K562 (cell line): Measurements from ENCODE around the gene HS3ST3B1. TPM values are rescaled to one million over a fixed set of nuclear protein-coding genes. Genes with fewer than 3 reads are reported as not detected.

Experiments
- ATAC-seq: fragments of 200-7000 bp; cut with Tn5 transposase; 3 replicates; pipeline ENCODE4 v1.9.1; 2020; ENCODE audit warnings: moderate library complexity
- BruUV-seq: library from RNA; stranded (reverse); fragments of 400-500 nt; replicated peaks from 2 replicates; lab custom pipeline; 2021; lab: Mats Ljungman, UMichigan
- CTCF ChIA-PET: fragments of 300-600 bp; formaldehyde crosslinking; extraction: SDS; loops from one replicate; lab custom pipeline; 2021; ENCODE audit warnings: low intra/inter-chr PET ratio; lab: Yijun Ruan, JAX
- POLR2A ChIA-PET: fragments of 300-600, 350-650 bp; sonication (Branson Sonifier 250); formaldehyde crosslinking; extraction: SDS; loops from one replicate; lab custom pipeline; 2021; ENCODE audit warnings: antibody characterized with exemption, inconsistent platforms; lab: Yijun Ruan, JAX
- DNase-seq, 4 experiments: peaks; one replicate each; pipeline versions ENCODE4 v3.0.0 to v3.0.0-alpha.2; 2011 to 2018; ENCODE audit warnings: low spot score in 3 of 4, mixed read lengths in 3 of 4; ENCODE audit errors: extremely low read depth in 1 of 4
- FAIRE-seq: peaks from 2 replicates; lab custom pipeline; 2011; peaks lifted over from hg19 to GRCh38; lab: Jason Lieb, UNC
- H2AFZ ChIP-seq: 2 replicates; pipeline ENCODE4 v1.6.0; 2011; ENCODE audit warnings: low read depth, low read length, control low read depth, inconsistent platforms
- H3K27ac ChIP-seq: fragments of 200-600 bp; 3 replicates; pipeline ENCODE4 v1.8.0; 2011; ENCODE audit warnings: low read depth, mild to moderate bottlenecking, control low read depth, inconsistent platforms, low read length, moderate library complexity, mixed read lengths; ENCODE audit errors: extremely low read depth
- H3K27me3 ChIP-seq, 2 experiments: fragments of 300-600 bp in 1 of 2; 2 replicates in 1 of 2; 3 replicates in 1 of 2; pipeline versions ENCODE4 v1.6.0 to v1.8.0; 2011; ENCODE audit warnings: inconsistent platforms in 2 of 2, low read length in 2 of 2, mild to moderate bottlenecking in 1 of 2, mixed read lengths in 1 of 2, moderate library complexity in 1 of 2; ENCODE audit not compliant: control insufficient read depth in 2 of 2, insufficient read depth in 2 of 2
- H3K36me3 ChIP-seq: fragments of 300-600 bp; 3 replicates; pipeline ENCODE4 v1.8.0; 2011; ENCODE audit warnings: mild to moderate bottlenecking, low read length, inconsistent platforms; ENCODE audit not compliant: control insufficient read depth, insufficient read depth
- H3K4me1 ChIP-seq, 2 experiments: fragments of 200-600 bp in 1 of 2; replicated peaks in 1 of 2; 2 replicates in 1 of 2; 3 replicates in 1 of 2; pipeline versions ENCODE4 v1.5.1 to v1.8.0; 2011; ENCODE audit warnings: inconsistent platforms in 2 of 2, low read length in 2 of 2, mild to moderate bottlenecking in 1 of 2, mixed read lengths in 1 of 2, moderate library complexity in 1 of 2; ENCODE audit not compliant: control insufficient read depth in 2 of 2, insufficient read depth in 2 of 2
- H3K4me2 ChIP-seq: 2 replicates; pipeline ENCODE4 v1.6.1; 2011; ENCODE audit warnings: low read length, control low read depth, inconsistent platforms, mixed read lengths; ENCODE audit not compliant: insufficient read depth
- H3K4me3 ChIP-seq: fragments of 200-600 bp; sonication (generic), shearing (Covaris generic); 2 replicates; pipeline ENCODE4 v1.5.1; 2016; ENCODE audit warnings: control low read depth, inconsistent platforms
- H3K79me2 ChIP-seq: fragments of 200-600 bp; 3 replicates; pipeline ENCODE4 v1.8.0; 2011; ENCODE audit warnings: low read length, inconsistent platforms; ENCODE audit not compliant: control insufficient read depth, insufficient read depth
- H3K9ac ChIP-seq, 2 experiments: 2 replicates each; pipeline versions ENCODE4 v1.6.0 to v1.6.1; 2011; ENCODE audit warnings: low read depth in 2 of 2, low read length in 2 of 2, control low read depth in 1 of 2, inconsistent platforms in 1 of 2, mild to moderate bottlenecking in 1 of 2, mixed read lengths in 1 of 2; ENCODE audit not compliant: insufficient read depth in 1 of 2
- H3K9me1 ChIP-seq: one replicate; pipeline ENCODE4 v1.6.0; 2011; ENCODE audit warnings: inconsistent platforms, mild to moderate bottlenecking, low read length, moderate library complexity; ENCODE audit not compliant: control insufficient read depth, insufficient read depth
- H3K9me3 ChIP-seq: replicated peaks from 2 replicates; pipeline ENCODE4 v1.5.1; 2011; ENCODE audit warnings: low read depth, low read length, inconsistent platforms; ENCODE audit not compliant: control insufficient read depth, insufficient read depth
- H4K20me1 ChIP-seq: replicated peaks from 2 replicates; pipeline ENCODE4 v1.6.1; 2011; ENCODE audit warnings: low read length, inconsistent platforms, mixed read lengths; ENCODE audit not compliant: control insufficient read depth, insufficient read depth
- MEIS2 ChIP-seq: fragments of 450-650 bp; IDR thresholded peaks from 2 replicates; pipeline ENCODE4 v1.6.1; 2014; ENCODE audit warnings: mild to moderate bottlenecking; ENCODE audit not compliant: partially characterized antibody
- PBX2 ChIP-seq, 2 experiments: IDR thresholded peaks in 1 of 2; conservative IDR thresholded peaks in 1 of 2; 2 replicates each; pipeline ENCODE4 v1.6.1; 2016; ENCODE audit warnings: low read depth in 2 of 2, mild to moderate bottlenecking in 1 of 2, missing compliant biosample characterization in 1 of 2, missing genetic modification characterization in 1 of 2, moderate library complexity in 1 of 2
- TCF15 ChIP-seq: fragments of 250-450 bp; sonication (Bioruptor Pico); IDR thresholded peaks from 2 replicates; pipeline ENCODE4 v1.8.0; 2022; ENCODE audit warnings: moderate library complexity, mild to moderate bottlenecking, inconsistent platforms
- YBX1 ChIP-seq: fragments of 450-650 bp; IDR thresholded peaks from 2 replicates; pipeline ENCODE4 v1.7.1; 2016; ENCODE audit warnings: mild to moderate bottlenecking
- ZBTB8A ChIP-seq: fragments of 450-650 bp; IDR thresholded peaks from 2 replicates; pipeline ENCODE4 v1.6.1; 2018; ENCODE audit warnings: mild to moderate bottlenecking, moderate library complexity; ENCODE audit not compliant: partially characterized antibody
- ZNF197 ChIP-seq: fragments of 200-800 bp; sonication (Bioruptor generic); IDR thresholded peaks from 2 replicates; pipeline ENCODE4 v1.6.1; 2016; ENCODE audit warnings: low read depth, missing genetic modification characterization, missing compliant biosample characterization
- ZNF232 ChIP-seq: sonication (generic); formaldehyde crosslinking; IDR thresholded peaks from 2 replicates; pipeline ENCODE4 v1.8.0; 2022; ENCODE audit warnings: mild to moderate bottlenecking, missing genetic modification reagents
- ZNF354B ChIP-seq: fragments of 250-450 bp; sonication (Bioruptor Pico); IDR thresholded peaks from 2 replicates; pipeline ENCODE4 v1.4.0; 2020
- WGBS: fragments of 100-300 bp; shearing (Covaris generic); methylation state at CpG from one replicate; pipeline ENCODE4 v1.1.6; 2016; ENCODE audit warnings: low coverage, mixed read lengths; ENCODE audit not compliant: insufficient coverage; ENCODE audit errors: missing lambda C conversion rate; 5-methylcytosine and 5-hydroxymethylcytosine counted together
- in situ Hi-C: fragments of 300-500 bp; cut with MboI; formaldehyde crosslinking; loops from 4 replicates; pipeline ENCODE4 v1.15.0; 2018; ENCODE audit warnings: inconsistent platforms, mixed read lengths
- intact Hi-C: fragments of 100-400 bp; cut with micrococcal nuclease; formaldehyde crosslinking; loops from 2 replicates; pipeline ENCODE4 v1.14.2; 2022
- polyA plus RNA-seq, 8 experiments: library from polyadenylated mRNA; depleted of rRNA in 4 of 8; stranded (reverse) in 5 of 8; unstranded in 3 of 8; fragments of >200 nt; fragmentation: Nextera tagmentation in 2 of 8; fragmentation: Illumina TruSeq in 1 of 8; extraction: Ambion mirVana in 2 of 8; extraction: Trizol in 1 of 8; gene quantifications; 2 replicates each; pipeline versions ENCODE4 v1.2.1 to v1.2.3, GENCODE V29; 2011 to 2014; ENCODE audit warnings: inconsistent platforms in 1 of 8, missing spikeins in 1 of 8
- total RNA-seq, 7 experiments: library from RNA; depleted of rRNA in 6 of 7; stranded (reverse); fragments of >200 nt in 6 of 7; fragmentation: Illumina TruSeq in 2 of 7; extraction: Trizol in 2 of 7; gene quantifications; 2 replicates each; pipeline versions ENCODE4 v1.2.1 to v1.2.3, GENCODE V29; 2011 to 2021; ENCODE audit warnings: low replicate concordance in 1 of 7
- TF ChIP-seq, protein P1 (sequence below): fragments of 450-650 bp; IDR thresholded peaks from 2 replicates; pipeline ENCODE4 v1.6.1; 2016
- TF ChIP-seq, protein P2 (sequence below): IDR thresholded peaks from 2 replicates; pipeline ENCODE4 v1.6.1; 2012; ENCODE audit warnings: low read depth, low read length, improper control_type of control experiment, borderline replicate concordance
- TF ChIP-seq, protein P3 (sequence below): fragments of 450-650 bp; conservative IDR thresholded peaks from 2 replicates; pipeline ENCODE4 v1.6.1; 2016; ENCODE audit warnings: missing genetic modification characterization, low read depth, mild to moderate bottlenecking, missing compliant biosample characterization, moderate library complexity

HS3ST3B1 gene
- total and polyA plus RNA-seq, 9 of the 15 experiments (the other 6 are each of a cell fraction or from before 2014, with no cell fraction given) = 1.9 to 12.9 (median 3.7) TPM

DNA sequence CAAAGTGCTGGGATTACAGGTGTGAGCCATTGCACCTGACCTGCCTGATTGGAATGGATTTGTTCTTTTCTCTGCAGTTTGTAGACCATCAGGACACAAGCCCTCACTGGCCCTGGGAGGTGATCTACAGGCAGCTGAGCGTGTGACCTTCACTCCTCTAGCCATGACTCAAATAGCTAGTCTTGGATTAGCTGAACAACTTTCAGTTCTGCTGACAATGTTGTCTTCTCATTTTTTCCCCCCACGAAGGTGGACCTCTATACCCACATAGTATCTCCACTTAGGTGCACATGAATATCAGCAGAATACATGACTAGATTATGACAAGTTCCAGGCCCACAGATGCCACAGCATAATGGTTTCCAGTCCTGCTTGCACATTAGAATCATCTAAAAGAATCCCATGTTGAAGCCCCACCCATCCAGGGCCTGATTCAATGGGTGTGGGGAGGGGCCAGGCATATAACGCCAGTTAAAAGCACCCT is 36.8 kb downstream of the HS3ST3B1 start (continued):
- TF ChIP-seq TCF15 (CRISPR knock-in tag) = no peak
- no peak for TF ChIP-seq ZNF232 (CRISPR knock-in tag)
- no peak for TF ChIP-seq ZBTB8A
- TF ChIP-seq, all 486 proteins: peak for 0

DNA sequence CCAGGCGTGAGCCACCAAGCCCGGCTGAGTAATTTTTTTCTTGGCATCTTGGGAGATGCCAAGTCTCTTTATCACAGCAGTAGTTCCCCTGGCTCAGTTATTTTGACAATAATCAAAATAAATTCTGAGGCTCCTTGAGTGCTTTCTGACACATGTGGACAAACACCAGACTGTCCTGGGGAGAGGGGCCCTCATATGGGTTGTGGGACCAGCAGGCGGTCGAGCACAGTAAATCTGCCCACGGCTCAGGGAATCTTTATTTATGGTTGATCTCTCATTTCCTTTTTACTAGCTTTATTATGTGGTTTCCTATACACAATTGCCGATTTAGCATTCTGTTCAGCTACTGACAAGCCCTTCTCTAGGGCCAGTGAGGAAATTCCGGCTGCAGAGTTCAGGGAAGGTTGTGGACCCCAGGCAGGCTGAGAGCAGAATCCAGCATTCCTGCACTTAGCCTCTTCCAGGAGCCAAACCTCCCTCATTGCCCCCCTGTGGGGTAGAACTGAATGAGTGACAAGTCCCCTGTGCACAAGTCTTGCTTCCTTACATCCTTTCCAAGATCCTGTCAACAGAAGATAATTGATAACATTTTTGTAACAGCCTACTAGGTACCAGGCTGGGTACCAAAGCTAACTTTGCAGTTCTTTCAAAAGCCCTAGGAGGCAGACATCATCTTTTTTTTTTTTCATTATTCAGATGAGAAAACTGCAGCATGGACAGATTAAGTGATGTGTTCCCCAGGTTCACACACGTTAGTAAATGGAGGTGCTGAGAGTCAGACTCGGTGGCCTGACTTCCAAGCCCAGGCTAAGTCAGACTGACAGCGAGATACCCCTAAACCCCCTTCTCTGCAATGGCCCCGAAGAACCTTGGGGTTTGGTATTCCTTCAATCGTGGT is 40.2 kb downstream of the HS3ST3B1 start:
- ATAC-seq (no peak), FAIRE-seq (no peak), DNase-seq (no peak)
- Histone ChIP-seq H3K36me3 (peaks cover 4% of the 10 kb centered on the region; the same call in 1 of the 3 replicates), H3K9ac (no peak overlapping the region), H4K20me1 (no peaks in the 10 kb centered on the region), H3K27me3 (no peaks in the 10 kb centered on the region), H3K4me1 (peaks cover 5 to 17% of the 10 kb centered on the region in 2 experiments; a peak in 4 of 5 replicates), H2AFZ (no peak overlapping the region), H3K9me3 (no peaks in the 10 kb centered on the region), H3K4me2 (no peak overlapping the region), H3K4me3 (no peak overlapping the region), H3K9me1 (no peaks in the 10 kb centered on the region), H3K27ac (no peak overlapping the region), H3K79me2 (peaks cover 8% of the 10 kb centered on the region; the same call in 2 of the 3 replicates)
- ChIA-PET CTCF (no interaction called here), POLR2A (no interaction called here)
- 77% methylated on average over 11 of the region's 12 CpGs for WGBS
- in situ Hi-C loops (no loop called here), intact Hi-C loops (no loop called here)
- no TSS peak for BruUV-seq
- TF ChIP-seq ZNF354B (no peak), PBX2 (CRISPR knock-in tag; IDR thresholded peaks at IDR 0.05; ENCODE audit: low read depth) (no peak), PBX2 (tag; conservative IDR thresholded peaks at IDR 0.05; ENCODE audit: low read depth) (0 out of 2 replicates have a peak, but pooled peaks have one; percentile 40), YBX1 (no peak), MEIS2 (peak; percentile 40), ZNF197 (CRISPR knock-in tag) (no peak)
- TF ChIP-seq, protein P1, sequence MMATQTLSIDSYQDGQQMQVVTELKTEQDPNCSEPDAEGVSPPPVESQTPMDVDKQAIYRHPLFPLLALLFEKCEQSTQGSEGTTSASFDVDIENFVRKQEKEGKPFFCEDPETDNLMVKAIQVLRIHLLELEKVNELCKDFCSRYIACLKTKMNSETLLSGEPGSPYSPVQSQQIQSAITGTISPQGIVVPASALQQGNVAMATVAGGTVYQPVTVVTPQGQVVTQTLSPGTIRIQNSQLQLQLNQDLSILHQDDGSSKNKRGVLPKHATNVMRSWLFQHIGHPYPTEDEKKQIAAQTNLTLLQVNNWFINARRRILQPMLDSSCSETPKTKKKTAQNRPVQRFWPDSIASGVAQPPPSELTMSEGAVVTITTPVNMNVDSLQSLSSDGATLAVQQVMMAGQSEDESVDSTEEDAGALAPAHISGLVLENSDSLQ = peak; percentile 35; the same call in 1 of the 2 replicates
- TF ChIP-seq, protein P2, sequence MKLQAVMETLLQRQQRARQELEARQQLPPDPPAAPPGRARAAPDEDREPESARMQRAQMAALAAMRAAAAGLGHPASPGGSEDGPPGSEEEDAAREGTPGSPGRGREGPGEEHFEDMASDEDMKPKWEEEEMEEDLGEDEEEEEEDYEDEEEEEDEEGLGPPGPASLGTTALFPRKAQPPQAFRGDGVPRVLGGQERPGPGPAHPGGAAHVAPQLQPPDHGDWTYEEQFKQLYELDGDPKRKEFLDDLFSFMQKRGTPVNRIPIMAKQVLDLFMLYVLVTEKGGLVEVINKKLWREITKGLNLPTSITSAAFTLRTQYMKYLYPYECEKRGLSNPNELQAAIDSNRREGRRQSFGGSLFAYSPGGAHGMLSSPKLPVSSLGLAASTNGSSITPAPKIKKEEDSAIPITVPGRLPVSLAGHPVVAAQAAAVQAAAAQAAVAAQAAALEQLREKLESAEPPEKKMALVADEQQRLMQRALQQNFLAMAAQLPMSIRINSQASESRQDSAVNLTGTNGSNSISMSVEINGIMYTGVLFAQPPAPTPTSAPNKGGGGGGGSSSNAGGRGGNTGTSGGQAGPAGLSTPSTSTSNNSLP = no peak
- TF ChIP-seq, protein P3, sequence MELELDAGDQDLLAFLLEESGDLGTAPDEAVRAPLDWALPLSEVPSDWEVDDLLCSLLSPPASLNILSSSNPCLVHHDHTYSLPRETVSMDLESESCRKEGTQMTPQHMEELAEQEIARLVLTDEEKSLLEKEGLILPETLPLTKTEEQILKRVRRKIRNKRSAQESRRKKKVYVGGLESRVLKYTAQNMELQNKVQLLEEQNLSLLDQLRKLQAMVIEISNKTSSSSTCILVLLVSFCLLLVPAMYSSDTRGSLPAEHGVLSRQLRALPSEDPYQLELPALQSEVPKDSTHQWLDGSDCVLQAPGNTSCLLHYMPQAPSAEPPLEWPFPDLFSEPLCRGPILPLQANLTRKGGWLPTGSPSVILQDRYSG (tag) = no peak
